Endothelial cell of umbilical vein (primary cell): ENCODE data around the gene MRGPRG. TPM values are rescaled to one million over a fixed set of nuclear protein-coding genes. Genes with fewer than 3 reads are reported as not detected.

Source experiments
- BruUV-seq: library from RNA; stranded (reverse); fragments of 400-500 nt; replicated peaks from 2 replicates; lab custom pipeline; 2021; lab: Mats Ljungman, UMichigan
- CTCF ChIA-PET: fragments of 300-600, 350-600 bp; sonication (Branson Sonifier 250); formaldehyde crosslinking; loops from one replicate; lab custom pipeline; 2021; ENCODE audit warnings: antibody characterized with exemption, inconsistent platforms; lab: Charles Lee
- POLR2A ChIA-PET: fragments of 300-600, 350-600 bp; sonication (Branson Sonifier 250); formaldehyde crosslinking; loops from one replicate; lab custom pipeline; 2021; ENCODE audit warnings: antibody characterized with exemption, inconsistent platforms; lab: Charles Lee
- DNase-seq: peaks from one replicate; pipeline ENCODE4 v3.0.0-alpha.2; 2011; ENCODE audit warnings: low read depth, low spot score
- FAIRE-seq: peaks from 2 replicates; lab custom pipeline; 2011; peaks lifted over from hg19 to GRCh38; lab: Jason Lieb, UNC
- H2AFZ ChIP-seq: 2 replicates; pipeline ENCODE4 v1.6.0; 2012; ENCODE audit warnings: low read depth, low read length, control low read depth, inconsistent platforms
- H3K27ac ChIP-seq: 2 replicates; pipeline ENCODE4 v1.5.1; 2011; ENCODE audit warnings: low read depth, mild to moderate bottlenecking, control low read depth, low read length, moderate library complexity; ENCODE audit not compliant: insufficient read depth
- H3K27me3 ChIP-seq, 2 experiments: 2 replicates each; pipeline versions ENCODE4 v1.6.0 to v1.6.1; 2011; ENCODE audit warnings: low read length in 2 of 2, mixed read lengths in 1 of 2; ENCODE audit not compliant: control insufficient read depth in 2 of 2, insufficient read depth in 2 of 2
- H3K36me3 ChIP-seq, 2 experiments: 2 replicates in 1 of 2; 3 replicates in 1 of 2; pipeline ENCODE4 v1.5.1; 2011; ENCODE audit warnings: low read length in 2 of 2, mild to moderate bottlenecking in 1 of 2, moderate library complexity in 1 of 2; ENCODE audit not compliant: control insufficient read depth in 2 of 2, insufficient read depth in 2 of 2; ENCODE audit errors: extremely low read depth in 1 of 2
- H3K4me1 ChIP-seq: 3 replicates; pipeline ENCODE4 v1.5.1; 2011; ENCODE audit warnings: mild to moderate bottlenecking, low read length; ENCODE audit not compliant: control insufficient read depth, insufficient read depth; ENCODE audit errors: extremely low read depth
- H3K4me2 ChIP-seq: 2 replicates; pipeline ENCODE4 v1.6.1; 2011; ENCODE audit warnings: low read length, control low read depth, mixed read lengths; ENCODE audit not compliant: insufficient read depth
- H3K4me3 ChIP-seq, 3 experiments: fragments of 200-600 bp in 1 of 3; sonication (generic), shearing (Covaris generic) in 1 of 3; replicated peaks in 1 of 3; 2 replicates each; pipeline ENCODE4 v1.5.1; 2011 to 2016; ENCODE audit warnings: control low read depth in 3 of 3, low read length in 3 of 3, mild to moderate bottlenecking in 2 of 3, inconsistent platforms in 1 of 3, low read depth in 1 of 3, moderate library complexity in 1 of 3; ENCODE audit not compliant: insufficient read depth in 1 of 3
- H3K79me2 ChIP-seq: 2 replicates; pipeline ENCODE4 v1.6.0; 2012; ENCODE audit warnings: low read length, inconsistent platforms; ENCODE audit not compliant: control insufficient read depth, insufficient read depth
- H3K9ac ChIP-seq: replicated peaks from 2 replicates; pipeline ENCODE3; 2011; ENCODE audit warnings: low read length, control low read depth; ENCODE audit not compliant: insufficient read depth; ENCODE audit errors: extremely low read depth
- H3K9me1 ChIP-seq: replicated peaks from 3 replicates; pipeline ENCODE4 v1.6.0; 2011; ENCODE audit warnings: mild to moderate bottlenecking, low read length; ENCODE audit not compliant: control insufficient read depth, insufficient read depth; ENCODE audit errors: extremely low read depth
- H3K9me3 ChIP-seq: replicated peaks from 2 replicates; pipeline ENCODE4 v1.5.1; 2012; ENCODE audit warnings: low read length, inconsistent platforms; ENCODE audit not compliant: control insufficient read depth, insufficient read depth
- H4K20me1 ChIP-seq: replicated peaks from 2 replicates; pipeline ENCODE3; 2011; ENCODE audit warnings: mild to moderate bottlenecking, low read length; ENCODE audit not compliant: control insufficient read depth, insufficient read depth; ENCODE audit errors: extremely low read depth
- EZH2 ChIP-seq: IDR thresholded peaks from 2 replicates; pipeline ENCODE4 v1.6.1; 2012; ENCODE audit warnings: borderline replicate concordance, low read depth, mild to moderate bottlenecking, moderate library complexity, low read length, inconsistent platforms; ENCODE audit not compliant: severe bottlenecking
- FOS ChIP-seq: IDR thresholded peaks from 2 replicates; pipeline ENCODE4 v1.6.1; 2011; ENCODE audit warnings: mild to moderate bottlenecking, low read length, moderate library complexity, borderline replicate concordance; ENCODE audit not compliant: insufficient read depth
- GATA2 ChIP-seq: IDR thresholded peaks from 2 replicates; pipeline ENCODE4 v1.7.0; 2011; ENCODE audit warnings: low read depth, mild to moderate bottlenecking, moderate library complexity, mixed read lengths, low read length; ENCODE audit not compliant: insufficient read length, insufficient read depth
- JUN ChIP-seq: IDR thresholded peaks from 2 replicates; pipeline ENCODE4 v1.6.1; 2011; ENCODE audit warnings: borderline replicate concordance, low read depth; ENCODE audit not compliant: insufficient read length, insufficient read depth
- MYC ChIP-seq: IDR thresholded peaks from one replicate; pipeline ENCODE4 v1.6.1; 2011; ENCODE audit warnings: mild to moderate bottlenecking, low read depth, low read length
- POLR2A ChIP-seq: IDR thresholded peaks from 2 replicates; pipeline ENCODE4 v1.6.1; 2012; ENCODE audit warnings: low read depth, mild to moderate bottlenecking, control low read depth, low read length
- POLR2AphosphoS5 ChIP-seq: IDR thresholded peaks from 2 replicates; pipeline ENCODE4 v1.6.1; 2012; ENCODE audit warnings: low read depth, mild to moderate bottlenecking, control low read depth, low read length, moderate library complexity; ENCODE audit not compliant: insufficient read depth
- dilution Hi-C: fragments of 300-500 bp; cut with MboI; formaldehyde crosslinking; loops from one replicate; pipeline ENCODE4 v1.15.0; 2019; ENCODE audit warnings: low sequenced_read_pairs; ENCODE audit not compliant: extremely low pct_ligation_motif_present
- intact Hi-C: fragments of 100-400 bp; cut with micrococcal nuclease; formaldehyde crosslinking; loops from one replicate; pipeline ENCODE4 v1.10.0; 2022
- polyA plus RNA-seq, 4 experiments: library from polyadenylated mRNA; depleted of rRNA in 3 of 4; stranded (reverse) in 3 of 4; unstranded in 1 of 4; fragments of >200 nt; gene quantifications; 2 replicates each; pipeline versions ENCODE4 v1.2.1 to v1.2.3, GENCODE V29; 2011 to 2012; ENCODE audit warnings: missing spikeins in 1 of 4
- total RNA-seq: library from RNA; stranded (reverse); gene quantifications from 2 replicates; pipeline ENCODE4 v1.2.3, GENCODE V29; 2021
- TF ChIP-seq, protein P1 (sequence below): IDR thresholded peaks from 2 replicates; pipeline ENCODE4 v1.6.1; 2011; ENCODE audit not compliant: insufficient read depth, insufficient read length
- TF ChIP-seq, protein P2 (sequence below), 2 donors: IDR thresholded peaks; 1 replicate in 1 of 2; 2 replicates in 1 of 2; pipeline ENCODE4 v1.5.1; 2011; ENCODE audit warnings: low read length in 2 of 2, mild to moderate bottlenecking in 2 of 2, moderate library complexity in 2 of 2, control low read depth in 1 of 2, inconsistent platforms in 1 of 2, low read depth in 1 of 2; ENCODE audit not compliant: insufficient read depth in 1 of 2; ENCODE audit errors: extremely low read depth in 1 of 2

The MRGPRG gene
- total and polyA plus RNA-seq, 2 donors (not counting 3 experiments of a cell fraction or from before 2014, with no cell fraction given) = not detected

DNA sequence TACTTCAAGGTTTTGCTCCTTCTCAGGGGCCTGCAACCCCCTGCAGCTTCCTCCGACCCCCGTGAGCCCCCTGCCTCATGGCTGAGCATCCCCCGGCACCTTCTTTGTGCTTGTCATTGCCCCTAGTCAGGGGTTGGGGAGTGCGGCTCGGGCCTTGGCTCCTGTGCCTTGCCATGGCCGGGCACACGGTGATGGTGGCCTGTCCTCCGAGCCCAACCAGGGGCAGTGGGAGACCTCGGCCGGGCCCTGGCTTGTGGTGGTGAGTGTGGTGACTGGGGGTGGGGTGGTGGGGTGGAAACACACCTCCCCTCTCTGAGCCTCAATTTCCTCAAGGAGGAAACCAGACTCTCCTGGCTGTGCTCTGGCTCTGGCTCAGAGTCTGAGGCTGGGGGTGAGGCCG, 1.5 kb upstream of the MRGPRG start:
- no peak for DNase-seq
- Histone ChIP-seq H3K4me3 (no peak overlapping the region), H4K20me1 (no peaks in the 10 kb centered on the region), H3K9me3 (no peaks in the 10 kb centered on the region), H3K9me1 (no peaks in the 10 kb centered on the region), H3K27ac (no peak overlapping the region), H3K4me2 (no peak overlapping the region), H2AFZ (no peak overlapping the region), H3K36me3 (no peaks in the 10 kb centered on the region), H3K27me3 (no peaks in the 10 kb centered on the region), H3K79me2 (no peaks in the 10 kb centered on the region), H3K4me1 (no peaks in the 10 kb centered on the region), H3K9ac (no peak overlapping the region)
- TF ChIP-seq JUN = no peak
- TF ChIP-seq, protein P1, sequence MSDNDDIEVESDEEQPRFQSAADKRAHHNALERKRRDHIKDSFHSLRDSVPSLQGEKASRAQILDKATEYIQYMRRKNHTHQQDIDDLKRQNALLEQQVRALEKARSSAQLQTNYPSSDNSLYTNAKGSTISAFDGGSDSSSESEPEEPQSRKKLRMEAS = no peak
- TF ChIP-seq, protein P2, sequence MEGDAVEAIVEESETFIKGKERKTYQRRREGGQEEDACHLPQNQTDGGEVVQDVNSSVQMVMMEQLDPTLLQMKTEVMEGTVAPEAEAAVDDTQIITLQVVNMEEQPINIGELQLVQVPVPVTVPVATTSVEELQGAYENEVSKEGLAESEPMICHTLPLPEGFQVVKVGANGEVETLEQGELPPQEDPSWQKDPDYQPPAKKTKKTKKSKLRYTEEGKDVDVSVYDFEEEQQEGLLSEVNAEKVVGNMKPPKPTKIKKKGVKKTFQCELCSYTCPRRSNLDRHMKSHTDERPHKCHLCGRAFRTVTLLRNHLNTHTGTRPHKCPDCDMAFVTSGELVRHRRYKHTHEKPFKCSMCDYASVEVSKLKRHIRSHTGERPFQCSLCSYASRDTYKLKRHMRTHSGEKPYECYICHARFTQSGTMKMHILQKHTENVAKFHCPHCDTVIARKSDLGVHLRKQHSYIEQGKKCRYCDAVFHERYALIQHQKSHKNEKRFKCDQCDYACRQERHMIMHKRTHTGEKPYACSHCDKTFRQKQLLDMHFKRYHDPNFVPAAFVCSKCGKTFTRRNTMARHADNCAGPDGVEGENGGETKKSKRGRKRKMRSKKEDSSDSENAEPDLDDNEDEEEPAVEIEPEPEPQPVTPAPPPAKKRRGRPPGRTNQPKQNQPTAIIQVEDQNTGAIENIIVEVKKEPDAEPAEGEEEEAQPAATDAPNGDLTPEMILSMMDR (IDR thresholded peaks at IDR 0.05; ENCODE audit: extremely low read depth in 1 of 2, insufficient read depth in 1 of 2, low read depth in 1 of 2, low read length in 2 of 2) = no peak
- no peak for TF ChIP-seq POLR2AphosphoS5
- no peak for TF ChIP-seq MYC
- no peak for TF ChIP-seq POLR2A
- TF ChIP-seq GATA2 = no peak
- TF ChIP-seq FOS = no peak
- TF ChIP-seq EZH2 = no peak
- dilution Hi-C loops = no loop called here
- no TSS peak for BruUV-seq
- intact Hi-C loops = no loop called here
- FAIRE-seq = no peak
- POLR2A ChIA-PET = no interaction called here
- CTCF ChIA-PET = interaction anchor here (1.4 to 2.8 kb wide), 2 partner anchors 183 to 188 kb away, joined by 6 to 13 read pairs; no protein-coding TSS in a partner anchor
